Glutamatergic neuron (in vitro differentiated cells): ENCODE results near the gene SMPDL3B. TPM values are rescaled to one million over a fixed set of nuclear protein-coding genes. Genes with fewer than 3 reads are reported as not detected.

Experiments
- DNase-seq: peaks from one replicate; pipeline ENCODE4 v3.0.0; 2022
- H3K27ac Mint-ChIP-seq: one replicate; pipeline ENCODE4 v1.8.0; 2020; ENCODE audit warnings: mild to moderate bottlenecking, mixed read lengths, inconsistent platforms; ENCODE audit not compliant: unreplicated experiment
- H3K27me3 Mint-ChIP-seq: one replicate; pipeline ENCODE4 v1.8.0; 2020; ENCODE audit warnings: mild to moderate bottlenecking, moderate library complexity, mixed read lengths, inconsistent platforms; ENCODE audit not compliant: unreplicated experiment
- H3K36me3 Mint-ChIP-seq: one replicate; pipeline ENCODE4 v1.8.0; 2020; ENCODE audit warnings: mild to moderate bottlenecking, mixed read lengths, inconsistent platforms; ENCODE audit not compliant: unreplicated experiment
- H3K4me1 Mint-ChIP-seq: one replicate; pipeline ENCODE4 v1.8.0; 2020; ENCODE audit warnings: mild to moderate bottlenecking, low read depth, mixed read lengths, inconsistent platforms; ENCODE audit not compliant: unreplicated experiment
- H3K4me3 Mint-ChIP-seq: one replicate; pipeline ENCODE4 v1.8.0; 2020; ENCODE audit warnings: mild to moderate bottlenecking, mixed read lengths, inconsistent platforms; ENCODE audit not compliant: unreplicated experiment
- H3K9me3 Mint-ChIP-seq: one replicate; pipeline ENCODE4 v1.8.0; 2020; ENCODE audit warnings: mild to moderate bottlenecking, moderate library complexity, mixed read lengths, inconsistent platforms; ENCODE audit not compliant: unreplicated experiment
- total RNA-seq: library from RNA; stranded (reverse); fragmentation: NEBNext Ultra II Directional; extraction: Animal tissue kit (Norgen Biotek cat#: 25700); gene quantifications from one replicate; pipeline ENCODE4 v1.2.1, GENCODE V29; 2021; ENCODE audit not compliant: unreplicated experiment
- TF ChIP-seq, protein P1 (sequence below): fragments of 200-600 bp; sonication (generic); IDR thresholded peaks from one replicate; pipeline ENCODE4 v1.5.0; 2021; ENCODE audit not compliant: partially characterized antibody, unreplicated experiment

Gene SMPDL3B
- total RNA-seq, 1 donor from 2014 or later, result not detected

DNA sequence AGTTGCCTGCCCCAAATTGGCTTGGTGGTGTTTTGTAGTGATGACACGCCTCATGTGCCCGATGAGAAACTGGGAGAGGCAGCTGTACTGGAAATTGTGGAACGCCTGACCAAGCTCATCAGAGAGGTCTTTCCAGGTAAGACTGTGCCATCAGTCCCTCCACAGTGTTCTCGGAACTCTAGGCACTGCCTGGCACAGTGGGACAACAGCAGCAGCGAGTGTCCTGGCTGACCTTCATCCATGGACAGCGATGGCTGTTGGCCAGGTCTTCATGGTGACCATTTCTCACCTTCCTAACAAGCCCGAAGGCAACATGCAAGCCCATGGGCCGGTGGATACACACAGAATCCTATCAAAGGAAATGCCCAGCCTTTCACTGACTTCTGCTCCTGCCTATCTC is 14.2 kb downstream of the SMPDL3B start:
- Mint-ChIP-seq H3K36me3 (no peaks in the 10 kb centered on the region), H3K4me3 (no peak overlapping the region), H3K9me3 (peaks cover 1% of the 10 kb centered on the region), H3K4me1 (peaks cover 12% of the 10 kb centered on the region), H3K27me3 (no peaks in the 10 kb centered on the region), H3K27ac (no peak overlapping the region)
- TF ChIP-seq, protein P1, sequence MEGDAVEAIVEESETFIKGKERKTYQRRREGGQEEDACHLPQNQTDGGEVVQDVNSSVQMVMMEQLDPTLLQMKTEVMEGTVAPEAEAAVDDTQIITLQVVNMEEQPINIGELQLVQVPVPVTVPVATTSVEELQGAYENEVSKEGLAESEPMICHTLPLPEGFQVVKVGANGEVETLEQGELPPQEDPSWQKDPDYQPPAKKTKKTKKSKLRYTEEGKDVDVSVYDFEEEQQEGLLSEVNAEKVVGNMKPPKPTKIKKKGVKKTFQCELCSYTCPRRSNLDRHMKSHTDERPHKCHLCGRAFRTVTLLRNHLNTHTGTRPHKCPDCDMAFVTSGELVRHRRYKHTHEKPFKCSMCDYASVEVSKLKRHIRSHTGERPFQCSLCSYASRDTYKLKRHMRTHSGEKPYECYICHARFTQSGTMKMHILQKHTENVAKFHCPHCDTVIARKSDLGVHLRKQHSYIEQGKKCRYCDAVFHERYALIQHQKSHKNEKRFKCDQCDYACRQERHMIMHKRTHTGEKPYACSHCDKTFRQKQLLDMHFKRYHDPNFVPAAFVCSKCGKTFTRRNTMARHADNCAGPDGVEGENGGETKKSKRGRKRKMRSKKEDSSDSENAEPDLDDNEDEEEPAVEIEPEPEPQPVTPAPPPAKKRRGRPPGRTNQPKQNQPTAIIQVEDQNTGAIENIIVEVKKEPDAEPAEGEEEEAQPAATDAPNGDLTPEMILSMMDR, result no peak
- DNase-seq, result no peak

DNA sequence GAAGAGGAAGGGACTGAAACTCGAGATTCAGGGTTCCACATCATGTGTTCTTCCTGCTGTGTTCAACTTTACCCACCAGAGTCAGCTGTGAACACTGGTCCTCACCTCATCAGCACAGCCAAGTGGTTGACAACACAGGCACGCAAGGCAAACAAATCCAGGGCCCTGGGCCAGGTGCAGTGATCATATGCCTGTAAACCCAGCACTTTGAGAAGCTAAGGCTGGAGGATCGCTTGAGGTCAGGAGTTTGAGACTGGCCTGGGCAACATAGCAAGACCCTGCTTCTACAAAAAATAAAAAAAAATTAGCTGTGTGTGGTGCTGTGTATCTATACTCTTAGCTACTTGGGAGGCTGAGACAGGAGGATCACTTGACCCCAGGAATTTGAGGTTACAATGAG is 16.6 kb downstream of the SMPDL3B start:
- Mint-ChIP-seq H3K27ac (no peak overlapping the region), H3K27me3 (no peaks in the 10 kb centered on the region), H3K36me3 (no peaks in the 10 kb centered on the region), H3K9me3 (no peaks in the 10 kb centered on the region), H3K4me3 (no peak overlapping the region), H3K4me1 (peaks cover 10% of the 10 kb centered on the region)
- DNase-seq, result no peak
- TF ChIP-seq, protein P1, result no peak

DNA sequence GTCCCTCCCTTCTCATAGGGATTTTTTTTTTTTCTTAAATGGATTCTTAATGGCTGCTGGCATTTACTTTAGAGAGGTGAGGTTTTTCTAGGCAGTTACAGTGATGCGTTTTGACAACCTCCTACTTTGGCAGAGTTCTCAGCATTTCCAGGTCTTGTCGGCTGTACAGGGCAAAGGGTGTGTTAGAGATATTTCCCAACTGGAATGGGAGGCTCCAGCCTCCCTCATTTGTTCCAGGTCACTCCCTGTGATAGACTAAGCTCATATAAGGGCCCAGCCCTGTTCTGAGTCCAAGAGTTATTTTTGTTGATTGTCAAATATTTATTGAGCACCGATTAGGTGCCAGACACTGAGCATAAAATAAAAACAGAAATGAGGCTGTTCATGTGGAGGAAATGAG is 17.3 kb downstream of the SMPDL3B start:
- H3K36me3 Mint-ChIP-seq, result no peaks in the 10 kb centered on the region
- no peaks in the 10 kb centered on the region for H3K9me3 Mint-ChIP-seq
- H3K27ac Mint-ChIP-seq, result no peak overlapping the region
- H3K4me1 Mint-ChIP-seq, result peaks cover 6% of the 10 kb centered on the region
- no peak for DNase-seq
- H3K27me3 Mint-ChIP-seq, result no peaks in the 10 kb centered on the region
- TF ChIP-seq, protein P1, result no peak
- no peak overlapping the region for H3K4me3 Mint-ChIP-seq

DNA sequence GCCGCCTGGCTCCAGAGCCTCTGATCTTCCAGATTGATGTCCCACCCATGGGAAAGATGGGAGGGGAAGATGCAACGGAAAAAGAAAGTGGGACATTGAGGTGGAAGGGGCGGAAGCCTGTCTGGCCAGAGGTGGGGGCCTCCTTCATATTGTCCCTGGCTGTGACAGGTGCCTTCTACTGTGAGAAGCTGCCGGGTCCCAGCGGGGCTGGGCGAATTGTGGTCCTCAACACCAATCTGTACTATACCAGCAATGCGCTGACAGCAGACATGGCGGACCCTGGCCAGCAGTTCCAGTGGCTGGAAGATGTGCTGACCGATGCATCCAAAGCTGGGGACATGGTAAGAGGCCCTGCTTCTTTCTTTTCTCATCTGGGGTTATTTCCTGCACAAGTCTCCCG is 19.4 kb downstream of the SMPDL3B start:
- peaks cover 2% of the 10 kb centered on the region for H3K27me3 Mint-ChIP-seq
- H3K9me3 Mint-ChIP-seq, result no peaks in the 10 kb centered on the region
- no peaks in the 10 kb centered on the region for H3K4me1 Mint-ChIP-seq
- DNase-seq, result no peak
- no peaks in the 10 kb centered on the region for H3K36me3 Mint-ChIP-seq
- H3K4me3 Mint-ChIP-seq, result no peak overlapping the region
- TF ChIP-seq, protein P1, result no peak
- H3K27ac Mint-ChIP-seq, result no peak overlapping the region

DNA sequence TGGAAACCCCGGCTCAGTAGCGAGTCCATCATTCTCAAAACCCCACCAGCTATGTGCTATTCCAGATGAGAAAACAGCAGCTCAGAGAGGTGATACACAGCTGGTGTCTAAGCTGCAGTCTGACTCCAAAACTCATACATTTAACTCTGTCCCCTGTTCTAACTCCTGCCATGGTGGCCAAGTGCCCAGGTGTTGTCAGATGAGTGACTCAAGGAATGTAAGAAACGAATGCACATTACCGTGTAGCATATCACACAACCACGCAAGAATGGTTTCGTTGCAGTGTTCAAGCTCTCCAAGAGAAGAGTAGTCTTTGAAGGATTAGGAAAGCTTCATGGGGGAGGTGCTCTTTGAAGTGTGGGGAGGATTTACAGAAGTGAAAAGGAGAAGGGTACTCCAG is 20.3 kb downstream of the SMPDL3B start:
- Mint-ChIP-seq H3K4me3 (no peak overlapping the region), H3K27ac (no peak overlapping the region), H3K4me1 (no peaks in the 10 kb centered on the region), H3K36me3 (no peaks in the 10 kb centered on the region), H3K27me3 (peaks cover 2% of the 10 kb centered on the region), H3K9me3 (no peaks in the 10 kb centered on the region)
- TF ChIP-seq, protein P1, result no peak
- no peak for DNase-seq
